Hematopoietic multipotent progenitor cell treated with erythropoietin and hydrocortisone succinate and interleukin-3 and kit ligand, for 17 days (in vitro differentiated cells): Measurements from ENCODE around the gene ABL2.
"Not testable (repeated sequence)": the region's sequence is repeated elsewhere in the genome, so short reads cannot be mapped to it uniquely, and the experiment has no call there.

Source experiments
- DNase-seq: peaks from one replicate; pipeline ENCODE4 v3.0.0-alpha.2; 2015; ENCODE audit warnings: low spot score

ABL2 gene

DNA sequence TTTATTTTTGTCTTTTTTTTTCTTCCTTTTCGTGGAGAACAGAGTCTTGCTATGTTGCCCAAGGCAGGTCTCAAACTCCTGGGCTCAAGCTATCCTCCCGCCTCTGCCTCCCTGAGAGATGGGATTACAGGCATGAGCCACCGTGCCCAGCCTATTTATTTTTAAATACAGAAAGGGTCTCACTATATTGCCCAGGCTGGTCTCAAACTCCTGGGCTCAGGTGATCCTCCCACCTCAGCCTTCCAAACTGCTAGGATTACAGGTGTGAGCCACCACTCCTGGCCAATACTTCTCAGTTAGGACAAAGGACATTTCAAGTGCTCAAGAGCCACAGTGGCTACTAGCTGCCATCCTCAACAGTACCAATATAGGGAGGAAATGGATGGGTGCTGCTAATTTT, 16.2 kb downstream of the ABL2 start:
- DNase-seq: not testable (repeated sequence)

DNA sequence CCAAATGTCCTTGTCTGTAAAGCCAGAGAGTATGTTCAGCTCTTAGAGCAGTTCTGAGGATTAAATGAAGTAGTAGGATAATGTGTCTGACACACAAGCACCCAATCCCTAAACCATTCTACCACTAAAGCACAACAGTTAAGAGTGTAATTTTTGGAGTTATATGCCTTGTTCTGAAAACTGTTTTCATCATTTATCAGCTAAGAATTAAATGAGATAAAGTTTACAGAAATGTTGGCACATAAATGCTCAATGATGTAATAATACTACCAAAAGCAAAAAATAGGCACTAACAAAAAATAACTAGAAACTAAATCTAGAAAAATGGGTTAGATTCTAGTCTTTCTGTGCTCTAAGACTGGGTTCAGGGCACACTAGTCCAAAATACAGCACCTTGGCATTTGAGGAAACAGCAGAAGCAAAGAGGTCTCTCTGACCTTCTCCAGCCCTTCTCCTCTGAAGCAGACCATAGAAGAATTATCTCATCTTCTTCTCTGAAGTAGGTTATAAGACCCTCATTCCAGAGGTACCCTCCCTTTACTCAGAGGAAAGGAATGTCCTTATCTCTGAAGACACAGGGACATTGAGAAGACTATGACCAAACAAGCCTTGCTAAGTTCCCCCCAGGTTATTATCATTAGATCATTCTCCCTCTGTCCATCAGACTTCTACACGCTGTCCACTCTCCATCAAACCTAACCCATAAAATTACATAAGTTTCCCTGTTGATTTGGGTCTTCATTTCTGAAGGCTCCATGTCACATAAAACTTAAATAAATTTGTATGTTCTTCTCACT, 20.6 kb downstream of the ABL2 start:
- no peak for DNase-seq

DNA sequence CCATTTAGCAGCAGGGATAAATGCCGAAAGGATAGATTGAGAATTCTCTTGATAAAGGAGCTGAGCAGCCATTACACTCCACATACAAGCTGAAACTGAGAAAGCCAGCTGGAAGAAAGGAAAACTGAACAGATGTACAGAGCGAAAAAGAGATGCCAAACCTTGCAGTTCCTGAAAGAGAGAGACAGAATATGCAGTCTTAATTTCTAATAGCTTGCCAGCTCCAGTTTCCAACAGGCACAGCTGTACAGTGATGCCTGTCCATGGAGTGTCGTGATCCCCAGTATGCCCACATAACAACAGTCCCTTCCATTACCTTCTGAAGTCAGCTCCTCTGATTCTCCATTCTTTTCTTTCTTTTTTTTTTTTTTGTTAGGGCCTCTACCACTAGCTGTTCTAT, 22.7 kb downstream of the ABL2 start:
- DNase-seq: no peak

DNA sequence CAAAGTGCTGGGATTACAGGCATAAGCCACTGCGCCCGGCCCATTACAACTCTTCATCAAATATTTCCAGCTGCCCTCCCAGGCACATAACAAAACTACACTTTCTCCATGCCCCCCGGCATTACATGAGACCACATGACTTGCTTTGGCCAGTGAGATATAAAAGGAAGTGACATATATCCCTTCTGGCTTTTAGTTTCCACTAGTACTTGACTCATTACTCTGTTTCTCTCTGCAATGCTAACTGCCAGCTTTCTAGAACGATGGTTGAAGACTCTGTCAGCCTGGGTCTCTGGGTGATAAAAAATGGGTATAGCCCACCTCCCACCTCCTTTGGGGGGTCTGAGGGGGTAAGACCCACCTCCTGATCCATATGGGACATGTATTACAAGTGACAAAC, 24.2 kb downstream of the ABL2 start:
- DNase-seq: no peak

DNA sequence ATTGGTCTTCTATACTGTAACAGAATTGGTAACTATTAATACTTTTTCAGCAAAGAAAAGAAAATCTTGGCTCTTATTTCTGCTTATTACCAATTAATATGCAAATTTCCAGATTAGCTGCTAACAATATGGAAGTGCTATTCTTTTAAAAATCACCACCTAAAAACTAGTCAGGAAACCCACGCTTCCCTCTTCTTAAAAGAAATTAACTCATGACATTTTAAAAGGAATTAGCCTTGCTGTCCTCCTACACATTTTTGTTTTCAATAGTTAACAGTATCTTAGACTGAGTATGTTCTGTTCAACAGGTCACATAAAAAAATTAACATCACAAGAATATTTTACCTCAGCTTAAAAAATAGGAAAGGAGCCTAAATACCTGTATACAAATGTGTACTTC, 27.3 kb downstream of the ABL2 start:
- DNase-seq: no peak

DNA sequence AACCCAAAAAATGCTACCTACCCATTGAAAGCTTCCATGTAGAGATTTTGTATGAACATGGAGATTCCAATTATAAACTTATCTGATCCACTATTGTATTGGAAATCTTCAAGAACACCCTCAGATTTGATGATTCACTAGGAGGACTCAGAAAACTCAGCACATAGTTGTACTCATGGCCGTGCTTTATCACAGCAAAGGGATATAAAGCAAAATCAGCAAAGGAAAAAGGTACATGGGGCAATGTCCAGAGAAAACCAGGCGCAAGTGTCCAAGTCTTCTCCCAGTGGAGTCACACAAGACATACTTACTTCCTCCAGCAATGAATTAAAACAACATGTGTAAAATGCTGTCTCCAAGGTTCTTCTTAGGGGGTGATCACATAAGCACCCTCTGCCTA, 28.9 kb downstream of the ABL2 start:
- no peak for DNase-seq

DNA sequence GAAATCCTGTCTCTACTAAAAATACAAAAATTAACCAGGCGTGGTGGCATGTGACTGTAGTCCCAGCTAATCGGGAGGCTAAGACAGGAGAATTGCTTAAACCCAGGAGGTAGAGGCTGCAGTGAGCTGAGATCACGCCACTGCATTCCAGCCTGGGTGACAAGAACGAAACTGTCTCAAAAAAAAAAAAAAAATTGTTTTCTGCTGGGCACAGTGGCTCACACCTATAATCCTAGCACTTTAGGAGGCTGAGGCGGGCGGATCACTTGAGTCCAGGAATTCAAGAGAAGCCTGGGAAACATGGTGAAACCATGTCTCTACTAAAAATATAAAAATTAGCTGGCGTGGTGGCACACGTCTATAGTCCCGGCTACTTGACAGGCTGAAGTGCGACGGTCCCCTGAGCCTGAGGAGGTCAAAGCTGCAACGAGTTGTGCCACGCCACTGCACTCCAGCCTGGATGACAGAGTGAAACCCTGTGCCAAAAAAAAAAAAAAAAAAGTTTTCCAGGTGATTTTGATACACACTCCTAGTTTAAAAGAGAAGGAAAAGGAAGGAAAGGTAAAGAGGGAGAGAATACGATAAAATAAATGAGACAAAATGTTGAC, 31.7 kb downstream of the ABL2 start:
- DNase-seq: no peak

DNA sequence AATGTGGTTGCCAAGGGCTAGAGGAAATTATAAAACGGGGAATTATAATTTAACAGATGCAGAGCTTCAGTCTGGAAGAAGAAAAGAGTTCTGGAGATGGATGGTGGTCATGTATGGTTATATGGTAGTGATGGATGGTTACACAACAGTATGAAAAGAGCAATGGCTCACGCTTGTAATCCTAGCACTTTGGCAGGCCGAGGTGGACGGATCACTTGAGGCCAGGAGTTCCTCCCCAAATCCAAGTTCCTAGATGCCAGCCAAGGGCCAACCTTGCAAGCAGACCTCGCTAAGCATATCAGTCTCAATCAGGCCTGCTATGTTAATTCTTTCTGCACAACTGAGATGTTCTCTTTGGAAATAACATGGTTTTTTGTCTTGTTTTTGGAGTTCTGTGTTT, 33.6 kb downstream of the ABL2 start:
- not testable (repeated sequence) for DNase-seq

DNA sequence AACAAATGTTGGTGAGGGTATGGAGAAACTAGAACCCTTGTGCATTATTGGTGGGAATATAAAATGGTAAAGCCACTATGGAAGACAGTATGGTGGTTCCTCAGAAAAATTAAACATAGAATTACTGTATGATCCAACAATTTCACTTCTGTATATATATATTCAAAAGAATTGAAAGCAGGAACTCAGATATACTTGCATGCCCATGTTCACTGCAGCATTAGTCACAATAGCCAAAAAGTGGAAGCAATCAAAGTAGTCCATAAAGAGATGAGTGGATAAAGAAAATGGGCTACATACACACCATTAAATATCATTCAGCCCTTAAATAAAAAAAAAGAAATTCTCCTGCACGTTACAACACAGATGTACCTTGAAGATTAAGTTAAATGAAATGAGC, 34.1 kb downstream of the ABL2 start:
- no peak for DNase-seq

DNA sequence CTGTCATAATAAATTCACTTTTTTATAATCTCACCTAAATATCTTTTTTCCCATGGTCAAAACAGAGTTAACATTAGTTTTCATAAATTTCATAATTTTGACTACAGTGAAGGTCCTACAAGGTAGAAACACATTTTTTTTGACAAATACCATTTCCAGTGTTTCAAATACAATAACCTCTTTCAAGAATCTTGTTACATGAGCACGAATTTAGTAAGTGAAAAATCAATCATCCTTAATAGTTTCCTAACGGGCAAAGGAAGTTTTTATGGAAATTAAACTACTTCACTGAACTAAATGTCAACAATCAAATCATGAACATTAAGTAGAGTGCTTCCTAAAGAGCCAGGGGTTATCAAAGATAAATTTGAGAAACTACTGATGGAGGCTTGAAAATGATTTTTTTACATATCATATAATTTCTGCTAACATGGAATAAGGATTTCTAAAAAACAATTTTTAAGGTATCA, 35.4 kb downstream of the ABL2 start:
- DNase-seq: no peak

DNA sequence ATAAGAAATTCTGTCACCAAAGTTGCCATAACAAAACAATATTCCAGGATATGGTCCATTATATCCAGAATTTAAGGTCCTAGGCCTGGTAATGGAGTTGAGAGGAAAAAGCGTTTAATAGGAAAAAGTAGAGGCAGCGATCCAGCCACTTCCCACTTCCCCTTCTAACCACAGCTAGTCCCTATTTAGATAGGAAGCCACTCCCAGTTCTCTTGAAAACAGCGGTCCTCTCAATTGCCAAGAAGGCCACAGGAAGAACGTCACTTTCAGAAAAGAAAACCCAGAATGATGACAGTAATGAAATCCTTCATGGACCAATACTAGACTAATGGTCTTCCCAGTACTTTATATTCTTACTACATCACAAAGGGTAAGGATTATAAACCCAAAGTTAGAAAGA, 38.6 kb downstream of the ABL2 start:
- DNase-seq: no peak

DNA sequence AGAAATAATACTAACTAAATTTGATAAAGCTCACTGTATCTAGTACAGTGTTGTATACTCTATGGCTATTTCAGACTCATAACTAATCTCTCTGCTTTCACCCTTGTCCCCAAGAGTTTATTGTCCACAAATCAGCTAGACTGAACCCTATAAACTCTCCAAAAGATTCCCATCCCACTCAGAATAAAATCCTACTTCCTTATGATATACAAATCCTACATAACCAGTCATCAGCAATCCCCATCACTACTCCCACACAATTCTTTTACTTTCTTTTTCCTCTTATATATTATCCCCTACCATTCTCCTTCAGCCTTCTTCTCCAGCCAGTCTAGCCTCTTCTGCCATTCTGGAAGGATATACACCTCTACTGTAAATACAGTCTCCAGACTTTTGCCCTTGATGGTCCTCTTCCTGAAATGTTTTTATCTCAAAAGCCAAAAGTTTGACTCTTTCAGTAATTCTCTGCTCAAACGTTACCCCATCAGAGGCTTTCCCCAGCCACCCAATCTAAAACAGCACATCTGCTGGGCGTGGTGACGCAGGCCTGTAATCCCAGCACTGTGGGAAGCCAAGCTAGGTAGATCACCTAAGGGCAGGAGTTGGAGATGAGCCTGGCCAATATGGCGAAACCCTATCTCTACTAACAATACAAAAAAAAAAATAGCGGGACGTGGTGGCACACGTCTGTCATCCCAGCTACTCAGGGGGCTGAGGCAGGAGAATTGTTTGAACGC, 41.6 kb downstream of the ABL2 start:
- no peak for DNase-seq

DNA sequence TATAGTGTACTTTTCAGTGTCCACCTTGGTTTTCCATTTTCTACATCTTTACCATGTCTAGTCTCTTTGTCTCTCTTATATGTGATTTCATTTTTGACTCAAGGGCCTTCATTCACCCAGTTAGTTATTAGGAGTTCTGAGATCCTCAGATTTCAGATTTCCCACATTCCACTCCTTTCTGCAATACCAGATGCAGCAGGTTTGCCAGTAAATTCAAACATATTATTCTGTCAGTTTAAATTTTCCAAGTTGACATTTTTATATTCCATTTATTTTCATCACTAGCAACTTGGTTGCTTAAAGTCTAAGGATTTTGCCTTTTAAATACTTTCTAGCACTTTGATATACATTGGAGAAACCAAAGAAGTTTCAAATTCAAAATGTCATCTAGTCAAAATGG, 42.4 kb downstream of the ABL2 start:
- no peak for DNase-seq

DNA sequence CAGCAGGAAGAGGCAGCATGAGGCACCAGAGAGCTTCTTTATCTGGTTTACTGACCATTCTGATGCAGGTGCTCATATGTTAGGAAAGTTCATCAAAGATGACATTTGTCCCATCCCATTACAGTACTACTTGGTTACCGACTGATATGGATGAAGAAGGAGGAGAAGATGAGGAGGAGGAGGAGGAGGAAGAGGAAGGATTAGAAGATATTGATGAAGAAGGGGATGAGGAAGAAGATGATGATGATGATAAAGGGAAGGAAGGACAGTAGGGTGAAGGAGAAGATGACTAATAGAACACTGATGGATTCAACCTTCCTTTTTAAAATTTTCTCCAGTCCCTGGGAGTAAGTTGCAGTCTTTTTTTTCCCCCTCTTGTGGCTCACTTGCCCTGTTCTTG, 45.1 kb downstream of the ABL2 start:
- no peak for DNase-seq

DNA sequence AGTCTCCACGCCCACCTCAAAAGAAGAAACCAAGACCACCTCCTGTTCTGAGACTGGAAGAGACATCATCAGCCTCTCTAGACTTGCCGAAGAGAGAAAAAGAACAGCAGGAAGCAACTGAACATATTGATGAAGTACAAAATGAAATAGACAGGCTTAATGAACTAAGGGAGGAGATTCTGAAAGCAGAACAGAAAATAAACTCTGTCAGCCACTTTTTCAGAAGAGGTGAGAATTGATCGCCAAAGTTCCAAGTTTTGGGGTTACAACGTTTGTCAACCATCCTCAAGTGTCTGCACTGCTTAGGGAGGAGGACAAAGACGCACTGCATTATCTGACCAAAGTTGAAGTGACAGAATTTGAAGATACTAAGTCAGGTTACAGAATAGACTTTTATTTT, 45.6 kb downstream of the ABL2 start:
- DNase-seq: no peak

DNA sequence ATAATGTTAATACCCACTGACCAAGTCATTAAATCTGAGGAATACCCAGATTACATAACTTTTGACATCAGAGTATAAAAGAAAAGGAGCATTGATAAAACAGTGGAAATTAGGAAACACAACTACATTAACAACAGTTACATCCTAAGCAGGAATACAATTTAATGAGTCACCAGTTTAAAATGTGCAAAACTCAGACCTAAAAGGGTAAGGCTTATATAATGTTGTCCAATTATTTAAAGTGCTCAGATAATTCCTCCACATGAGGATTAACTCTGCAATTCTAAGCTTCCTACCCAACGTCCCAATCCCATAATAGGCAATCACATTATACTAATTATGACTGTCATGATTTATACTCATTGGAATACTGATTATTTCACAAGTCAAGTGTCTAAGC, 50.5 kb downstream of the ABL2 start:
- no peak for DNase-seq

DNA sequence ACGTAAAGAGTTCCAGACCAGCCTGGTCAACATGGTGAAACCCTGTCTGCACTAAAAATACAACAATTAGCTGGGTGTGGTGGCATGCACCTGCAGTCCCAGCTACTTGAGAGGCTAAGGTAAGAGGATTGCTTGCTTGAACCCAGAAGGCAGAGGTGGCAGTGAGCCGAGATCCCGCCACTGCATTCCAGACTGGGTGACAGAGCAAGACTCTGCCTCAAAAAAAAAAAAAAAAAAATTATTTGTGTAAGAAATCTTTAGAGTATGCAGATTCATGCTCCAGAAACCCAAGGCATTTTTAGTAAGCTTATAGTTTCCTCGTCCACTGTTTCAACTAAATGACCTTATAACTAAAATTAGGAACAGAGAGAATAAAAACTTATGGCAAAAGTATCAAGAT, 51.3 kb downstream of the ABL2 start:
- DNase-seq: no peak

DNA sequence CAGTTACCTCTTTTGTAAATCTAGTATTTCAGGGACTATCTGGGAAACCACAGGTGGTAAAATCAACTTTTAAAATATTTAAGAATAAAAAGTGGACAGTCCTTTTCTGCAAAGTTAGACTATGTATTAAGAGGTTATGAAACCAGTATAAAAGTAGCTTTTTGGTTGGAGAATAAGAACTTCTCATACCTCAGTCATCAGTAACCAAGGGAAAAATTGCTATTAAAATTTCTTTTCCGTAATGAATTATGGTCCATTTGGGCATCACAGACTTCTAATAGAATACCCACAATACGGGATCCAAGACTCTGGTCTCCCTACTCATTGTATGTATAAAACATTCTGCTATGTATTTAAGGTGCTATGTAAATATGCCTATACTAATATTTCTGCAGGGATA, 51.9 kb downstream of the ABL2 start:
- no peak for DNase-seq

DNA sequence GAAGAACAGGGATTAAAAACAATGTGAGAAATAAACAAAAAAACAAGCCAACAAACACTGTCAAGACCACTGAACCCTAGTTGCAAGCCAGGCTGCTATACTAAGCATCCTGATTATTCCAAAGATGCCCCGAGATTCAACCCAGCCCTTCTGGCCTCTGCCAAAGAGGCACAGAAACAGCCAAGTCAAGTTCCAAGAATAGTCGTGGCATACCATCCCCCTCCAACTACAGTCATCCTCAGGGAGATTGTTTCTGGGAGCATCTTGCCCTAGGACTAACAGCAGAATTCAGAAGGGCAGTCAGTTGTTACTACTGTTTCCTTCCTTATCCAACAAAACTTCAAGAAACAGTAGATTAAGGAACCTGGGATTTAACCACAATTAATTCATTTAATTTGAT, 52.3 kb downstream of the ABL2 start:
- DNase-seq: no peak

DNA sequence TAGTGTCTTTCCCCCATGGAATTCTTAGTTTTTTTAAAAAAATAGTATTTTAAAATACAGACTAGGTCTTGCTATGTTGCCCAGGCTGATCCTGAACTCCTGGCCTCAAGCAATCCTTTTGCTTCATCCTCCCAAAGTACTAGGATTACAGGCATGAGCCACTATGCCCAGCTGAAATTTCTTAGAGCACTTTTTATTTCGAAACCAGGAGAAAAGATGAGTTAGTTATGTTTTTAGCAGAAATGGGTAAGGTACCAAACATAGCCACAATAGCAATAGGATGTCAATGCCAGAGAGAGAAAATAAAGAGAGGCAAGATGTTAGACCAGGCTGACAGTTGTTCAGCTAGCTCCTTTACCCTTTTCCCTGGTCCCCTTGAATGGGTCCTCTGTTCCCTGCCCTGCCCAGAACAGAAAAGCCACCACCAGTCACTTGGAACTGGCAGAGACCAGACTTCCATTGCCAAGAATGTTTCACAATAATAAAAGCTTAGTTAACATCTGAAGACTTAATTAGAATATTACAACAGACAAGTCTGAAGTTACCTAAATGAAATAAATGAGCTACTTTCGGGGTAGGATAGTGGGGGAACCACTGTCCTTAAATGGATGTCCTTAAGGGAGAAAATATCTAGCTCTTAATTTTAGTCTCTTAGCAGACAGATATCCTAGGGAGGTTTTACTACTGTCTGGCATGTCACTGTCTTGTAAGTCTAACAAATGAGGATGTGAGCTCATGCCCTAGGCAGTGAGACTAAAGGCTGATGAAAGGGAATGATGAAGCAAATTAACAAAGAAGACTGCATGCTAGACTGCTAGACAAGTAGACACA, 54.3 kb downstream of the ABL2 start:
- DNase-seq: no peak

DNA sequence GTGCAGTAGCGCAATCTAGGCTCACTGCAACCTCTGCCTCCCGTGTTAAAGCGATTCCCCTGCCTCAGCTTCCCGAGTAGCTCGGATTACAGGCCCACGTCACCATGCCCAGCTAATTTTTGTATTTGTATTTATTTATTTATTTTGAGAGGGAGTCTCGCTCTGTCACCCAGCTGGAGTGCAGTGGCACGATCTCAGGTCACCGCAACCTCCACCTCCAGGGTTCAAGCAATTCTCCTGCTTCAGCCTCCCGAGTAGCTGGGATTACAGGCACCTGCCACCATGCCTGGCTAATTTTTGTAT, 59.1 kb downstream of the ABL2 start:
- DNase-seq: not testable (repeated sequence)

DNA sequence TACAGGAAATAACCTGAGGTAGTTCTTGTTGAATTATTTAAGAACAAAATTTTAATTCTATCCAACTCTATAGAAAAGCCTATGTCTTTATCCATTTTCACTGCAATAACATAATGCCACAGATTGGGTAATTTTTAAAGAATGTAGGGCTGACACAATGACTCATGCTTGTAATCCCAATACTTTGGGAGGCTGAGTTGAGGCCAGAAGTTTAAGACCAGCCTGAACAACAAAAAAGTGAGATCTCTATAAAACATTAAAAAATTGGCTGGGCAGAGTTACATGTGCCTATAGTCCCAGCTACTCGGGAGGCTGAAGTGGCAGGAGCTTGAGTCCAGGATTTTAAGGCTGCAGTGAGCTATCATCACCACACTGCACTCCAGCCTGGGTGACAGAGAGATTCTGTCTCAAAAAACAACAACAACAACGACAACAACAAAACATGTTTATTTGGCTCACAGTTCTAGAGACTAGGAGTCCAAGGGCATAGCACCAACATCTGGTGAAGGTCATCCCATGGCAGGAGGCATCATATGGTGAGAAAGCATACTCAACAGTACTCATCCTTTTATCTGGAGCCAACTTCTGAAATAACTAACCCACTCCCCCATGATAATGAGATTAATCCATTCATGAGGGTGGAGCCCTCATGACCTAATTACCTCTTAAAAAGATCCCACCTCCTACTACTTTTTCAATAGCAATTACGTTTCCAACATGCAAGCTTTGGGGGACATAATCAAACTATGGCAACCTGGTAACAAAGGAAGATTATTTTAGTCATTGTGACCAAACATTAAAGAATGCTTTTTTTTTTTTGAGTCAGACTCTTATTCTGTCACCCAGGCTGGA, 59.6 kb downstream of the ABL2 start:
- no peak for DNase-seq
